T1000 (cell line): ENCODE data around the gene GRID1.

ENCODE experiments used
- DNase-seq: peaks from one replicate; lab custom pipeline; 2025; ENCODE audit warnings: mixed read lengths; lab: John Stamatoyannopoulos, UW

Gene GRID1

GRCh38 chr10:86339226-86339865 is 27.2 kb downstream of the GRID1 start:
- DNase-seq: no peak

DNA sequence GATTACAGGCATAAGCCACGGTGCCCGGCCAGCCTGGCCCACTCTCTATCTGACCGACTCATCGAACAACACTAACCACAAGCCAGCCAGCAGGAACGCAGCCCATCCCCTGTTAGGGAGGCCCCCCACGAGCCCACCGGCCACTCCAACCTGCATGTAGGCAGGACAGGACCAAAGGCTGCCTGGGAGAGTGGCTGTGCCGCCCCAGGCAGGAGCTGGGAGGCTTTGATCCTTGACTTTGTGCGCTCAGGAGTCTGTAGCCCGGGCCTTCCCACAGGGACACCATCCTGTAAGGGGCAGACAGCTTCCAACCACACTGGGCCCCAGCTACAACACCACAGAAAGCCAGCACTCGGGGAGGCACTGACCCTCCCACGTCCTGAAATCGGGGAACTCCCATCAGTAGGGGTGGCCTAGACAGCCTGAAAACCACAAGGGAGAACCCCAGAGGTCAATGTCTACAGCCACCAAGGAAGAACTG is 29.4 kb downstream of the GRID1 start:
- DNase-seq: no peak

GRCh38 chr10:86336341-86336740 is 30.3 kb downstream of the GRID1 start:
- DNase-seq: no peak

DNA sequence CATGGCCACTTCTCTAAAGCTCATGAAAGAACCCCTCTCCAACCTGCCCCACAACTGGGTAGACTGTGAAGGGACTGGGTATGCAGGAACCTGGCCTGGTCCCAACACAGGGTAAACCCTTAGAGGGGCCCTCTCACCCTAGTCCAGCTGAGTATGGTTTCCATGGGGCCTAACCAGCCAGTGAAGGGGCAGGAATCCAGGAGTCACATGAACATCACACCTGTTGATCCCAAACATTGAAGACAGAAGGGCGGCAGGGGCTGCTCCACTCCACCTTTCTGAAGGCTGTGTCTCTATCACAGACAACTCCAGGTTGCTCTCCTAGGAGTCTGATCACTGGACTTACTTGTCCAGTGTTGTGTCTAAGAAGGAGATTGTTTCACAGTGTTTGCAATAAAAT is 30.8 kb downstream of the GRID1 start:
- DNase-seq: no peak

DNA sequence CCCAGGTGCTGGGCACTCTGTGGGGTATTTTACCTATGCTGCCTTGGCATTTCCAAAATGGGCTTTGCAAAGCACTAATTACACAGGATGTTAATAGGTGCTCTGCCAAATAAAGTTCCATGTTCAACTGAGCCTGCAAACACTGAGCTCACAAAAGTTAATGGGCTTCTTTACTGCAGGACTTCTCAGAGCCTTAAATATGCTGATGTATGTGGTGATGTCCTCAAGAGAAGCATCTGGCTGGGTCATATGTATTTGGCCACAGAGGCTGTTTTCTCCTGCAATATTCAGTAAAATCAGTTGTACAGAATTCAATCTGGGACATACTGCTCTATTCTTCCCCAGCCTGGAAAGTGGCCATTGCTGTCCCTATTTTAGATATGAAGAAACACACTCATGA is 31.3 kb downstream of the GRID1 start:
- DNase-seq: no peak

- DNase-seq: no peak
Observed at GRCh38 chr10:86334488-86335085, 32.0 kb downstream of the GRID1 start.

- no peak for DNase-seq
Observed at GRCh38 chr10:86333826-86334487, 32.6 kb downstream of the GRID1 start.

DNA sequence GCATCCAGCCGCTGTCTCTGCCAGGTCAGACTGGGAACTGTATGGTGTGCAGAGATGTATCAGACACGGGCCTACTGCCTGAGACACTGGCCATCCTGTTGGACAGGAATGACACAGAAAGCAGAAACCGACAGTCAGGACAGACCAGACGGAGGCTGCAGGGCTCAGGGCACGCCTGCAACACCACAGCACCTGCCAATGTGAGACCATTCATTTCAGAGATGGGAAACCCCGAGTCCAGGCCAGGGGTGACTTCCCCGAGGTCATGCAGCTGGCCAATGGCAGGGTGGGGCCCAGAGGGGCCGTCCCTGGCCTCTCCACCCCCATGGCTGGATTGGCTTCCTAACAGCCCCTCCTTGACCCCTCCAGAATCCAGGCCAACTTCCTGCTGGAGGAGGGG is 34.7 kb downstream of the GRID1 start:
- no peak for DNase-seq

GRCh38 chr10:86330778-86331763 is 35.5 kb downstream of the GRID1 start:
- no peak for DNase-seq

DNA sequence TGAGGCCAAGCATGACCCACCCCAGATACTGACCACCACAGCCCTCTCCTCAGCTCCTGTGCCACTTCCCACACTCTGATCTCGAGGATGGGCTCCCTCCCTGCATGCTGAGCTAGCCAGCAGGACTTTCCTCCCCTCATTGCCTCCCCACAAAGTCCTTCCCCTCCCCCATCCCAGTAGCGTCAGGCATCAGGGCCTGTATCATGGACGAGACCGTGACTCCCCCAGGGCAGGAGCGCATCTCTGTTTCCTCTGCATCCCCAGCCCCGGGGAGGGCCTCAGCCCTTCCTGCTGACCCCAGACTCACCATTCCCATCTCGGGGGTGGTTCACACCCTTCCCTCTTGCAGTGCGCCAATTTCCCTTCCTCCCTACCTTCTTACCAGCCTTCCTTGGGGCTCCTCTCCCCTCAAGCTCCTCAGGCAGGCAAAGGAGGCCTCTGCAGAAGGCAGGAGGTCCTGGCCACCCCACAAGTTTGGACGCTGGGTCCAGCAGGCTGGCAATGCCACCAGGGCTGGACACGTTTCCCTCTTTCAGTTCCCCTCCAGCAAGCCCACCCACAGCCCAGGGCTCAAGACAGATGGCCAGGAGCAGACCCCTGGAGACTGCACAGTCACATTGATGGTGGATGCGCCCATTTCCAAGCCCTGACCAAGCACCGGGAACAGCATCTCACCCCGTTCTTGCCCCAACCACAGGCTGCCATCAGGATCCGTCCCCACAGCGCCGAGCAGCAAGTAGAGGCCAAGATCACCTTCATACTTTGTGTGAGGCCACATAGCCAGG is 36.5 kb downstream of the GRID1 start:
- DNase-seq: no peak

DNA sequence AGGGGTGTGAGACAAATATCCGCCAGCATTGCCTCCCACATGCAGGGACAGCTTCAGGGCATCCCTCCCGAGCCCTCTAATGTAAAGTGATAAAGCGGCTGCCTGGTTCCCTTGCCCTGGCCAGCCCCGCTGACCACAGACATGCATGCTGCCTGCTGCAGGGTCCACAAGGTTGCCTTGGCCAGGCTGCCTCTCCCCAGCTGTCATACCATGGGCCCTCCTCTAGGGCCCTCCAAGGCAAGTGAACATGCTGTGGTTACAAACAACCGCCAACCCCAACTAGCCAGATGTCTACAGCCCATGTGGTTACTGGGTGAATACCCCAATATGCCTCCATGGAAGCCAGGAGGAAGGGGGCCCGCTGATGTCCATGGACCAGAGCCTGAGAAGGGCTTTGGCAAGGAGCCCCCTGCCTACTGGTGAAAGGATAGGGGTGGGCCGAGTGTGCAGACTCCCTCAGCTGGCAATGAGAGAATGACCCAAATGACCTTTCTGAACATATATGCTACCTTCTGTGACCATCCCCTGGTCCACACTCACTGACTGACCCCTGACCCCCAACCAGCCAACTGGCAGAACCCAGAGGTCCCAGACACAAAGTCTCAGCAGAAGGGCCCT is 37.4 kb downstream of the GRID1 start:
- DNase-seq: no peak

DNA sequence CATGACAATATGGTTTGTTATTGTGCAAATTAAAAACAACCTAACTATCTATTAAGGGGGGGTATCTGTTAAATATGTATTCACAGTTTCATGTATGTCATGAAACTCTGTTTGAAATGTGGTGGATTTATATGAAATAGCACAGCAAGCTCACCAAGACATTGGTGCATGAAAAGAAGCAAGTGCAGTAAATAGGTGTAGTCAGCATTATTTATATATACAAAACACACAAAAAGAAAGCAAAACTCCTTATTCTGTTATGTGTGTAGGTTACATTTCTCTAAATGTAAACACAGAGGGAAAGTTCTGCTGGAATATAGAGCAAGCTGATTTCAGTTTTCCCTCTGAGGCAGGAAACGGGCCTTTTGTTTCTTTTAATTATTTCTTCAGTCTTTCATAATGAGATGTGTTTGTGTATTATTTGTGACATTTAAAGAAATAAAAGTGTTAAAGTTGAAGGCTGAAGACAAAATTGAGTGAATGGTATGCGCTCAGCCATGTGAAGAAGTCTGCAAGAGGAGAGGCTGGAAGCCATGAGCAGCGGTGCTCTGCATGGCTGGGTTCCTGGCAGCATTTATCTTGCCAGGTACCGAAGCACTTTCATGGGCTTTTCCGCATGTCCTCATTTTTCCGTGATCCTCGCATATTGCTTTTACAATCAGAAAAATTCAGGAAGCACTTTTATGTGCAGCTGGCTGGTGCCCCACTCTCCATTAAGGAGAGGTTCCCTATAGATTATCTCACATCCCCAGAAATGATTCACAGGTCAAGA is 38.5 kb downstream of the GRID1 start:
- no peak for DNase-seq

DNA sequence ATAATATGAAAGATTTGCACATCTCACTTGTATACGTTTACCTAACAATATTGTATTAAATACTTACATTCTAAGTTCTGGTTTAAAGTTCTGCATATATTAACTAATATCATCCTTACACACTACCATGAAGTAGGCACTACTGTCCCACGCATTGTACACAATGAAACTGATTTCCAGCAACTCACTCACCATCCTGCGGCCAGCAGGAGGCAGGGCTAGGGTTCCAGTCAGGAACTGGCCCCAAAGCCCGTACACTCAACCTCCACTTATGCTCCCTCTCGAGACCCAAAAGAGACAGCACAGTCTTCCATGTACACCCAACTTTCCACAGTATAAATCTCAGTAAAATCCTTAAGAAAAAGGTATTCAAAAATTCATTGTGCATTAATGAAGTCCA is 41.4 kb downstream of the GRID1 start:
- DNase-seq: no peak

DNA sequence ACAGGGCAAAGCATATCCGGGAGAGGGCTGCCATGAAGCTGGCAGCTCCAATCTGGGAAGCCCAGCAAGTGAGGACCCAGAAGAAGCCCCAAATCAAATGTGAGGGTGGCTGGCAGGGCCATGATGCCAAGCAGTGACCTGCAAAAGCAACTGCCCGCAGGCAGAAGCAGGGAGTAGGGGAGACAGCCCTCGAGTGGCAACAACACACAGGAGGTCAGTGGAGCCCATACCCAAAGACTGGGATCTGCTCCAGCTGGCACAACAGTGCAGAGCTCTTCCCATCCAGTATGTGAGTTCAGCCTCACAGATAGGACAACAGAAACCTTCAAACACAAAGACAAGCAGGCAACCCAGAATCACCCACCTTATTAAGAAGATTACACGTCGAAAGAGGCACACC is 45.0 kb downstream of the GRID1 start:
- DNase-seq: no peak

- no peak for DNase-seq
Observed at GRCh38 chr10:86319676-86320075, 46.9 kb downstream of the GRID1 start.

DNA sequence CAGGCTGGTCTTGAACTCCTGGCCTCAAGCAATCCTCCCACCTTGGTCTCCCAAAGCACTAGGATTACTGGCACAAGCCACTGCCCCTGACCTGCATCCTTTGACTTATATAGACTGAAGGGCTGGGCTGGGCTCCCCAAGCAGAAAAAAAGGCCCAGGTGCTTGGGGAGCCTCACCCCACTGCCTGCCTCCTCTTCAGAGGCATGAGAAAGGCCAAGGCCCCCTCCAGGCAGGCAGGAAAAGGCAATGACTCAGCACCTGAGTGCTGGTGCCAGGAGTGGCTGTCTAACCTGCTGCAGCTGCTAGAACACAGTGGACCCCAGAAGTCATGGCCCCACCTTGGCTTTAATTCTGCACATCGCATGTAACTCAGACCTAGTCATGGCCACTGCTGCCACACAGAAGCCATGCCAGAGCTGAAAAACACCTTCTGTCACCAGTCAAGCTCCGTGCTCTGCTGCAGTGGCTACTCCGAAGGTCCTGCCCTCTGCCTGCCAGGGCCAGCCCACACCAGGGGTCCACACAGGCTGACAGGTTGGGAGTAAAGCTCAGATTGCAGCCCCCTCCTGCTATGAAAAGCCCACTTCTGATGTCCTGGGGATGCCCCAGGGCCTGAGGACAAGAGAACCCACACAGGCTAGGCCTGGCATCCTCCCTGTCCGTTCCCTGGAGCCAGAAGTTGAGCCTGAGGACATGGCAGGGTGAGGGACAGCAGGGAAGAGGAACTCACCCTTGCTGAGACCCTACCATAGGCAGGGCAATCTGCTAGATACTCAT is 48.5 kb downstream of the GRID1 start:
- no peak for DNase-seq

- no peak for DNase-seq
Observed at GRCh38 chr10:86316990-86317389, 49.6 kb downstream of the GRID1 start.

DNA sequence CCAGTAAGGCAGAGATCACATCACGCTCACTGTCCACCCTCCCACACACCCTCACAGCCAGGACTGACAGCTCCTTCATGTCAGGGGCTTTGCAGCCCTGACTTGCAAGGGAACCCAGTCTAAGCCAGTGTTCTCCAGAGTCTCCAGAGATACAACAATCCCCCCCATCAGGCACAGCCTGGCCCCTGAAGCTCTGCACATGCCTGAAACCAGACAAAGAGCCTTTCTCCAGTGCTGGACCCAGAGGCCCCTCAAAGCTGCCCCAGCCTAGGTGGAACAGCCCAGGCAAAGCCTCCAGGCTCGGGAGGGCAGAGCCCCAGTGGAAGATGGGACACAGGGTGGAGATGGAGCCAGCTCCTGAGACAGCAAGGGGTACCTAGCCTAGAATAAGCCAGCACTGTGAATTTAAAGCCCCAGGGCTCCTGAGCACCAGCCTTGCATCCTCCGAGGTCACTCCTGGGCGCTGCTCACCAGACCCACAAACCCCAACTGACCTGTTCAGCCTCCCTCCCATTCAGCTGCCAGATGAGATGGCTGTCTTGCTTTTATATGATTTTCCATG is 50.2 kb downstream of the GRID1 start:
- no peak for DNase-seq

- DNase-seq: no peak
Observed at GRCh38 chr10:86315549-86315942, 51.0 kb downstream of the GRID1 start.
